HEK293 (cell line): ENCODE measurements around the gene TSHZ3.

ENCODE experiments used
- PRDM6 ChIP-seq: fragments of 450-650 bp; formaldehyde crosslinking; IDR thresholded peaks from 2 replicates; pipeline ENCODE4 v1.5.1; 2017; ENCODE audit warnings: missing biosample characterization, missing genetic modification characterization
- TSHZ1 ChIP-seq: fragments of 450-650 bp; formaldehyde crosslinking; IDR thresholded peaks from 2 replicates; pipeline ENCODE4 v1.5.1; 2016; ENCODE audit warnings: missing biosample characterization, missing genetic modification characterization, borderline replicate concordance
- ZBTB10 ChIP-seq: fragments of 450-650 bp; formaldehyde crosslinking; IDR thresholded peaks from 2 replicates; pipeline ENCODE4 v1.5.1; 2016; ENCODE audit warnings: missing biosample characterization, missing genetic modification characterization
- ZBTB44 ChIP-seq: fragments of 450-650 bp; IDR thresholded peaks from 2 replicates; pipeline ENCODE4 v1.5.1; 2018; ENCODE audit warnings: missing biosample characterization, mild to moderate bottlenecking, missing genetic modification characterization
- ZNF155 ChIP-seq: fragments of 450-650 bp; formaldehyde crosslinking; IDR thresholded peaks from 2 replicates; pipeline ENCODE4 v1.5.1; 2016; ENCODE audit warnings: missing biosample characterization, missing genetic modification characterization
- ZNF184 ChIP-seq: fragments of 450-650 bp; IDR thresholded peaks from 2 replicates; pipeline ENCODE4 v1.5.1; 2018; ENCODE audit warnings: missing biosample characterization, mild to moderate bottlenecking, missing genetic modification characterization
- ZNF335 ChIP-seq: fragments of 450-650 bp; formaldehyde crosslinking; conservative IDR thresholded peaks from 2 replicates; pipeline ENCODE4 v1.5.1; 2016; ENCODE audit warnings: missing biosample characterization, missing genetic modification characterization
- ZNF354C ChIP-seq: fragments of 450-650 bp; formaldehyde crosslinking; IDR thresholded peaks from 2 replicates; pipeline ENCODE4 v1.5.1; 2016; ENCODE audit warnings: missing biosample characterization, missing genetic modification characterization, low read depth, borderline replicate concordance
- ZNF37A ChIP-seq: fragments of 450-650 bp; IDR thresholded peaks from 2 replicates; pipeline ENCODE4 v1.5.1; 2018; ENCODE audit warnings: missing biosample characterization, missing genetic modification characterization
- ZNF391 ChIP-seq: fragments of 450-650 bp; formaldehyde crosslinking; IDR thresholded peaks from 2 replicates; pipeline ENCODE4 v1.5.1; 2016; ENCODE audit warnings: low read depth, missing biosample characterization, missing genetic modification characterization, borderline replicate concordance
- ZNF518A ChIP-seq: fragments of 450-650 bp; formaldehyde crosslinking; conservative IDR thresholded peaks from 2 replicates; pipeline ENCODE4 v1.5.1; 2016; ENCODE audit warnings: low read depth, missing biosample characterization, missing genetic modification characterization
- ZNF549 ChIP-seq: fragments of 450-650 bp; IDR thresholded peaks from 2 replicates; pipeline ENCODE4 v1.5.1; 2018; ENCODE audit warnings: missing biosample characterization, missing genetic modification characterization, mild to moderate bottlenecking, inconsistent platforms, moderate library complexity
- ZNF596 ChIP-seq: fragments of 450-650 bp; IDR thresholded peaks from 2 replicates; pipeline ENCODE4 v1.5.0; 2018; ENCODE audit warnings: missing biosample characterization, mild to moderate bottlenecking, missing genetic modification characterization, moderate library complexity
- ZNF624 ChIP-seq: fragments of 450-650 bp; formaldehyde crosslinking; IDR thresholded peaks from 2 replicates; pipeline ENCODE4 v1.5.1; 2017; ENCODE audit warnings: missing biosample characterization, missing genetic modification characterization
- ZNF639 ChIP-seq: fragments of 450-650 bp; formaldehyde crosslinking; IDR thresholded peaks from 2 replicates; pipeline ENCODE4 v1.5.1; 2016; ENCODE audit warnings: missing biosample characterization, missing genetic modification characterization
- ZNF654 ChIP-seq: fragments of 450-650 bp; formaldehyde crosslinking; IDR thresholded peaks from 2 replicates; pipeline ENCODE4 v1.5.1; 2016; ENCODE audit warnings: low read depth, missing biosample characterization, missing genetic modification characterization
- ZNF660 ChIP-seq: fragments of 450-650 bp; IDR thresholded peaks from 2 replicates; pipeline ENCODE4 v1.5.1; 2018; ENCODE audit warnings: missing biosample characterization, mild to moderate bottlenecking, missing genetic modification characterization
- ZNF692 ChIP-seq: fragments of 450-650 bp; formaldehyde crosslinking; IDR thresholded peaks from 2 replicates; pipeline ENCODE4 v1.5.1; 2016; ENCODE audit warnings: missing biosample characterization, missing genetic modification characterization
- ZNF76 ChIP-seq: fragments of 450-650 bp; formaldehyde crosslinking; IDR thresholded peaks from 2 replicates; pipeline ENCODE4; 2016; ENCODE audit warnings: low read depth, missing biosample characterization, missing genetic modification characterization, borderline replicate concordance

The TSHZ3 gene

GRCh38 chr19:31316201-31316951, 32.9 kb downstream of the TSHZ3 start (continued):
- TF ChIP-seq ZNF692 (tag by site-specific recombination) (peak; percentile 100), ZBTB44 (tag by site-specific recombination) (peak; percentile 93), ZNF624 (tag by site-specific recombination) (no peak), ZNF654 (tag by site-specific recombination) (no peak; the same call in 1 of the 2 replicates), ZNF184 (tag by site-specific recombination) (no peak), PRDM6 (tag by site-specific recombination) (peak; percentile 79), ZNF76 (tag by site-specific recombination) (0 out of 2 replicates have a peak, but pooled peaks have one; percentile 21), ZBTB10 (tag by site-specific recombination) (no peak), ZNF549 (tag by site-specific recombination) (no peak), TSHZ1 (tag by site-specific recombination) (no peak), ZNF596 (peak; percentile 28), ZNF660 (peak; percentile 87), ZNF639 (tag by site-specific recombination) (no peak), ZNF155 (tag by site-specific recombination) (no peak), ZNF37A (tag by site-specific recombination) (no peak), ZNF391 (tag by site-specific recombination) (no peak), ZNF335 (tag by site-specific recombination) (peak; percentile 85), ZNF518A (tag by site-specific recombination) (peak; percentile 31; the same call in 1 of the 2 replicates), ZNF354C (no peak)
